ENCODE results near the gene SLC35A2.
"Not testable (repeated sequence)": the region's sequence is repeated elsewhere in the genome, so short reads cannot be mapped to it uniquely, and the experiment has no call there.

The SLC35A2 gene

GRCh38 chrX:48872017-48872416, 39.4 kb downstream of the SLC35A2 start:
- not testable (repeated sequence) for H3K4me3 ChIP-seq (ENCODE audit: low read depth, low read length); DNase-seq (ENCODE audit: low read depth)

- no peak for DNase-seq (ENCODE audit: low read depth)
- H3K4me3 ChIP-seq (ENCODE audit: low read depth, low read length), result no peak overlapping the region
These were observed 47.2 kb downstream of the SLC35A2 start for GRCh38 chrX:48864210-48864609.

GRCh38 chrX:48854898-48855297, 56.5 kb downstream of the SLC35A2 start:
- no peak overlapping the region for H3K4me3 ChIP-seq (ENCODE audit: low read depth, low read length)
- DNase-seq (ENCODE audit: low read depth), result no peak

GRCh38 chrX:48854121-48854804, 57.2 kb downstream of the SLC35A2 start:
- not testable (repeated sequence) for H3K4me3 ChIP-seq (ENCODE audit: low read depth, low read length); DNase-seq (ENCODE audit: low read depth)

GRCh38 chrX:48853494-48853893, 58.0 kb downstream of the SLC35A2 start:
- not testable (repeated sequence) for H3K4me3 ChIP-seq (ENCODE audit: low read depth, low read length); DNase-seq (ENCODE audit: low read depth)

Data from skeletal muscle cell (primary cell).